Measurements from ENCODE around the gene TPT1. TPM values are rescaled to one million over a fixed set of nuclear protein-coding genes. Genes with fewer than 3 reads are reported as not detected.
"Not testable (repeated sequence)": the region's sequence is repeated elsewhere in the genome, so short reads cannot be mapped to it uniquely, and the experiment has no call there.

TPT1 gene
- polyA plus RNA-seq, 3 donors = 2,102 to 5,638 (median 2,493) TPM

DNA sequence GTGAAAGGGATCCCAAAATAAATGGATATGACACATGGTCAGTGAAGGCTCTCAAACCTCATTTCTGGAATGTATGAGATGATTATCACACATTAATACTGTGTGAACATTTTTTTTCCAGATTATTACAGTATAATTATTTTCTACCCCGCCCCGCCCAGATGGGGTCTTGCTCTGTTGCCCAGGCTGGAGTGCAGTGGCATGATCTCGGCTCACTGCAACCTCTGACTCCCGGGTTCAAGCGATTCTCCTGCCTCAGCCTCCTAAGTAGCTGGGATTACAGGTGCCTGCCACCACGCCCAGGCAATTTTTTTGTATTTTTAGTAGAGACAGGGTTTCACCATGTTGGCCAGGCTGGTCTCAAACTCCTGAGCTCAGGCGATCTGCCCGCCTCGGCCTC lies 2.1 kb upstream of the TPT1 start:
- not testable (repeated sequence) for H3K4me2 ChIP-seq (replicated peaks; ENCODE audit: extremely low read depth, low read length, poor library complexity, severe bottlenecking); DNase-seq; H3K27ac ChIP-seq (ENCODE audit: low read depth in 1 of 2, low read length in 2 of 2); H3K27me3 Mint-ChIP-seq (ENCODE audit: low read depth in 3 of 3); H3K9me3 Mint-ChIP-seq; H3K4me3 ChIP-seq (replicated peaks in 1 of 3; ENCODE audit: low read depth in 2 of 3, low read length in 3 of 3); H3K9ac ChIP-seq (ENCODE audit: insufficient read depth, low read length, poor library complexity, severe bottlenecking); H3K4me3 Mint-ChIP-seq; H3K9me3 ChIP-seq (replicated peaks in 1 of 2; ENCODE audit: control insufficient read depth in 1 of 2, insufficient read depth in 1 of 2, low read length in 2 of 2); H2AFZ ChIP-seq (ENCODE audit: insufficient read depth, low read depth, low read length, poor library complexity, severe bottlenecking); H3K27me3 ChIP-seq (ENCODE audit: control insufficient read depth in 2 of 2, insufficient read depth in 2 of 2, low read length in 2 of 2)
- Histone ChIP-seq H4K20me1 (ENCODE audit: insufficient read depth, low read length) (peaks cover 28% of the 10 kb centered on the region), H3K79me2 (ENCODE audit: insufficient read depth, low read length) (peaks cover 41% of the 10 kb centered on the region), H3K4me1 (ENCODE audit: control insufficient read depth in 1 of 2, insufficient read depth in 2 of 2, low read length in 2 of 2) (peaks cover 30 to 37% of the 10 kb centered on the region in 2 donors), H3K36me3 (replicated peaks in 1 of 2; ENCODE audit: control insufficient read depth in 1 of 2, insufficient read depth in 2 of 2, low read length in 2 of 2) (peaks cover 30 to 40% of the 10 kb centered on the region in 2 donors)
- intact Hi-C loops (cut with micrococcal nuclease) = loop anchor here (5.0 to 10.0 kb wide), 2 partner anchors 74 to 122 kb away; partner anchors contain the start of genes SLC25A30 (in 2 of the 2) and COG3 (in 1 of the 2)
- peak overlapping the region in 6 of 7 donors; percentile 45 to 99 (median 81) for H3K27ac Mint-ChIP-seq
- peaks cover 35% of the 10 kb centered on the region for H3K4me1 Mint-ChIP-seq
- H3K36me3 Mint-ChIP-seq = peaks cover 41 to 57% of the 10 kb centered on the region in 2 donors
- WGBS (ENCODE audit: insufficient coverage) = 93% methylated on average over 5 of the region's 9 CpGs

GRCh38 chr13:45342668-45343067 lies 1.7 kb upstream of the TPT1 start:
- H3K36me3 ChIP-seq (replicated peaks in 1 of 2; ENCODE audit: control insufficient read depth in 1 of 2, insufficient read depth in 2 of 2, low read length in 2 of 2) = peaks cover 31 to 40% of the 10 kb centered on the region in 2 donors
- peaks cover 33 to 41% of the 10 kb centered on the region in 2 donors for H3K4me1 ChIP-seq (ENCODE audit: control insufficient read depth in 1 of 2, insufficient read depth in 2 of 2, low read length in 2 of 2)
- H3K9me3 Mint-ChIP-seq; H3K4me2 ChIP-seq (replicated peaks; ENCODE audit: extremely low read depth, low read length, poor library complexity, severe bottlenecking); H3K9me3 ChIP-seq (replicated peaks in 1 of 2; ENCODE audit: control insufficient read depth in 1 of 2, insufficient read depth in 1 of 2, low read length in 2 of 2); H3K27me3 Mint-ChIP-seq (ENCODE audit: low read depth in 3 of 3); H3K27me3 ChIP-seq (ENCODE audit: control insufficient read depth in 2 of 2, insufficient read depth in 2 of 2, low read length in 2 of 2); H3K9ac ChIP-seq (ENCODE audit: insufficient read depth, low read length, poor library complexity, severe bottlenecking); H3K4me3 Mint-ChIP-seq; H3K4me3 ChIP-seq (replicated peaks in 1 of 3; ENCODE audit: low read depth in 2 of 3, low read length in 3 of 3); DNase-seq; H2AFZ ChIP-seq (ENCODE audit: insufficient read depth, low read depth, low read length, poor library complexity, severe bottlenecking): not testable (repeated sequence)
- H3K79me2 ChIP-seq (ENCODE audit: insufficient read depth, low read length) = peaks cover 46% of the 10 kb centered on the region
- peaks cover 43 to 59% of the 10 kb centered on the region in 2 donors for H3K36me3 Mint-ChIP-seq
- intact Hi-C loops (cut with micrococcal nuclease) = loop anchor here (5.0 to 10.0 kb wide), 2 partner anchors 75 to 122 kb away; partner anchors contain the start of genes SLC25A30 (in 2 of the 2) and COG3 (in 1 of the 2)
- WGBS (ENCODE audit: insufficient coverage) = 97% methylated on average over 5 of the region's 14 CpGs
- H4K20me1 ChIP-seq (ENCODE audit: insufficient read depth, low read length) = peaks cover 32% of the 10 kb centered on the region
- H3K27ac ChIP-seq (ENCODE audit: low read depth in 1 of 2, low read length in 2 of 2) = peak overlapping the region in 1 of 2 donors; percentile 91
- H3K4me1 Mint-ChIP-seq = peaks cover 39% of the 10 kb centered on the region
- H3K27ac Mint-ChIP-seq = peak overlapping the region; percentile 45 to 99 (median 96)
